MM.1S (cell line): ENCODE data around the gene NELL1.

Source experiments
- EZH2 ChIP-seq: fragments of 300-600 bp; sonication (generic); optimal IDR thresholded peaks from 2 replicates; pipeline ENCODE3; 2017; ENCODE audit warnings: low read depth, mild to moderate bottlenecking, antibody characterized with exemption, low read length, mixed read lengths
- EZH2phosphoT487 ChIP-seq: fragments of 300-600 bp; sonication (generic); IDR thresholded peaks from 2 replicates; pipeline ENCODE4 v1.6.1; 2018; ENCODE audit warnings: antibody characterized with exemption, low read length
- TF ChIP-seq, protein P1 (sequence below): fragments of 300-600 bp; sonication (generic); IDR thresholded peaks from 2 replicates; pipeline ENCODE4 v1.5.1; 2016; ENCODE audit warnings: antibody characterized with exemption, low read length, mixed read lengths

DNA sequence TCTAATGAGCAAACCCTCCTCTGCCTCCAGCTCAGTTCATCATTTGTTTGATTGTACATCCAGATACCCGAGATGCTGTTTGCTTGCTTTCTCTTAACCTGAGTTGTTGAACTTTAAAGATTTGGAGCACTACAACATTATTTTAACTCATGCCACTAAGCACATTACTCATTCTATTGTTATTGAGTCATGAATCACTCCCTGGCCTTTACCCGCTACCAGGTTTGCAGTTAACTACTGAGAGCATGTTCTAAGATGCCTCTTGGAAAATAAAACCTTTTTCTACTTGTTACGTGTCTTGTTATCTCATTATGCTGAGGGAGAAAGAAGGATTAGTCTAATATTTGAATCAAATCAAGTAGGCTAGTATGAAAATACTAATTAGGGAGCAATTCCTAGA lies 802.9 kb downstream of the NELL1 start:
- TF ChIP-seq EZH2phosphoT487 (no peak), EZH2 (no peak)
- TF ChIP-seq, protein P1, sequence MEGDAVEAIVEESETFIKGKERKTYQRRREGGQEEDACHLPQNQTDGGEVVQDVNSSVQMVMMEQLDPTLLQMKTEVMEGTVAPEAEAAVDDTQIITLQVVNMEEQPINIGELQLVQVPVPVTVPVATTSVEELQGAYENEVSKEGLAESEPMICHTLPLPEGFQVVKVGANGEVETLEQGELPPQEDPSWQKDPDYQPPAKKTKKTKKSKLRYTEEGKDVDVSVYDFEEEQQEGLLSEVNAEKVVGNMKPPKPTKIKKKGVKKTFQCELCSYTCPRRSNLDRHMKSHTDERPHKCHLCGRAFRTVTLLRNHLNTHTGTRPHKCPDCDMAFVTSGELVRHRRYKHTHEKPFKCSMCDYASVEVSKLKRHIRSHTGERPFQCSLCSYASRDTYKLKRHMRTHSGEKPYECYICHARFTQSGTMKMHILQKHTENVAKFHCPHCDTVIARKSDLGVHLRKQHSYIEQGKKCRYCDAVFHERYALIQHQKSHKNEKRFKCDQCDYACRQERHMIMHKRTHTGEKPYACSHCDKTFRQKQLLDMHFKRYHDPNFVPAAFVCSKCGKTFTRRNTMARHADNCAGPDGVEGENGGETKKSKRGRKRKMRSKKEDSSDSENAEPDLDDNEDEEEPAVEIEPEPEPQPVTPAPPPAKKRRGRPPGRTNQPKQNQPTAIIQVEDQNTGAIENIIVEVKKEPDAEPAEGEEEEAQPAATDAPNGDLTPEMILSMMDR, result no peak
